Measurements from ENCODE around the gene LRRC51.

DNA sequence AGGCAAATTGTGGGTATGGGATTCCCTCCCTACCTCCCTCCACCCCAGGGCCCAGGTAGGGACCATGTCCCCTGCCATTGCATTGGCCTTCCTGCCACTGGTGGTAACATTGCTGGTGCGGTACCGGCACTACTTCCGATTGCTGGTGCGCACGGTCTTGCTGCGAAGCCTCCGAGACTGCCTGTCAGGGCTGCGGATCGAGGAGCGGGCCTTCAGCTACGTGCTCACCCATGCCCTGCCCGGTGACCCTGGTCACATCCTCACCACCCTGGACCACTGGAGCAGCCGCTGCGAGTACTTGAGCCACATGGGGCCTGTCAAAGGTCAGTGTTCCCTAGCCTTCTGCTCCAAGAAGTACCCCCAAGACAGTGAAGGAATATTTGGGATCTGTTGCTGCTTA, 25.2 kb downstream of the LRRC51 start, which contains the start of gene TOMT:
- TF ChIP-seq, protein P1, sequence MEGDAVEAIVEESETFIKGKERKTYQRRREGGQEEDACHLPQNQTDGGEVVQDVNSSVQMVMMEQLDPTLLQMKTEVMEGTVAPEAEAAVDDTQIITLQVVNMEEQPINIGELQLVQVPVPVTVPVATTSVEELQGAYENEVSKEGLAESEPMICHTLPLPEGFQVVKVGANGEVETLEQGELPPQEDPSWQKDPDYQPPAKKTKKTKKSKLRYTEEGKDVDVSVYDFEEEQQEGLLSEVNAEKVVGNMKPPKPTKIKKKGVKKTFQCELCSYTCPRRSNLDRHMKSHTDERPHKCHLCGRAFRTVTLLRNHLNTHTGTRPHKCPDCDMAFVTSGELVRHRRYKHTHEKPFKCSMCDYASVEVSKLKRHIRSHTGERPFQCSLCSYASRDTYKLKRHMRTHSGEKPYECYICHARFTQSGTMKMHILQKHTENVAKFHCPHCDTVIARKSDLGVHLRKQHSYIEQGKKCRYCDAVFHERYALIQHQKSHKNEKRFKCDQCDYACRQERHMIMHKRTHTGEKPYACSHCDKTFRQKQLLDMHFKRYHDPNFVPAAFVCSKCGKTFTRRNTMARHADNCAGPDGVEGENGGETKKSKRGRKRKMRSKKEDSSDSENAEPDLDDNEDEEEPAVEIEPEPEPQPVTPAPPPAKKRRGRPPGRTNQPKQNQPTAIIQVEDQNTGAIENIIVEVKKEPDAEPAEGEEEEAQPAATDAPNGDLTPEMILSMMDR (conservative IDR thresholded peaks at IDR 0.05 in 1 of 2, IDR thresholded peaks at IDR 0.05 in 1 of 2; ENCODE audit: low read depth in 1 of 2, low read length in 2 of 2), result no peak
- no peak for TF ChIP-seq EZH2 (IDR thresholded peaks at IDR 0.05; ENCODE audit: low read length, missing control alignments)
